Suprapubic skin (tissue), 4 donors: Measurements from ENCODE around the gene NR2F1-AS1.

ENCODE experiments used
- EP300 ChIP-seq: sonication (generic); formaldehyde crosslinking; IDR thresholded peaks from one replicate; pipeline ENCODE4 v1.6.1; 2017; ENCODE audit warnings: antibody characterized with exemption
- POLR2A ChIP-seq, 2 donors: fragments of 450-650 bp; IDR thresholded peaks; one replicate each; pipeline ENCODE4 v1.6.1; 2017; ENCODE audit warnings: antibody characterized with exemption in 2 of 2, mild to moderate bottlenecking in 2 of 2, moderate library complexity in 2 of 2
- POLR2AphosphoS5 ChIP-seq, 3 donors: sonication (generic); formaldehyde crosslinking; IDR thresholded peaks; one replicate each; pipeline ENCODE4 v1.6.1; 2017; ENCODE audit warnings: antibody characterized with exemption in 3 of 3
- TF ChIP-seq, protein P1 (sequence below), 2 donors: fragments of 200-600 bp in 1 of 2; fragments of 450-650 bp in 1 of 2; sonication (generic) in 1 of 2; IDR thresholded peaks; one replicate each; pipeline ENCODE4 v1.5.1; 2016 to 2019; ENCODE audit warnings: antibody characterized with exemption in 2 of 2, mild to moderate bottlenecking in 1 of 2, moderate library complexity in 1 of 2

DNA sequence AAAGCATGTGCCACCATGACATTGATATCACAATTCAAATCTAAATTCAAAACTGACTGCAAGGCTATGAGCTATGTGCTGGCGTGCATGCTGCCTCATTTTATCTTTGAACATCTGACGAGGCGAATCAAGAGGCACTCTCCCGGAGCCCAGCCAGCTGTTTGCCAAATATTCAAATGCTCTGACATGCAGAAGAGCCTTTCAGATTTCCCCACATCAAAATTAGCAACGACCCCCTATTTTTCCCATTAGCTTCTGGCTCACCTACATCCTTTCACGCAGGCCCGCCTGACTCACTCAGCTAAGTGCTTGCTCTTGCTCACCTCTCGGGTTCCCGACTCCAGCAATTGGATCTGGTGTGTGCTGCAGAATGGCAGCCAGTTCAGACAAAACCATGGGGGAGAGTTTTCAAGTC, 159.0 kb downstream of the NR2F1-AS1 start:
- TF ChIP-seq POLR2A (IDR thresholded peaks at IDR 0.05) (no peak), POLR2AphosphoS5 (IDR thresholded peaks at IDR 0.05) (no peak), EP300 (no peak)
- TF ChIP-seq, protein P1, sequence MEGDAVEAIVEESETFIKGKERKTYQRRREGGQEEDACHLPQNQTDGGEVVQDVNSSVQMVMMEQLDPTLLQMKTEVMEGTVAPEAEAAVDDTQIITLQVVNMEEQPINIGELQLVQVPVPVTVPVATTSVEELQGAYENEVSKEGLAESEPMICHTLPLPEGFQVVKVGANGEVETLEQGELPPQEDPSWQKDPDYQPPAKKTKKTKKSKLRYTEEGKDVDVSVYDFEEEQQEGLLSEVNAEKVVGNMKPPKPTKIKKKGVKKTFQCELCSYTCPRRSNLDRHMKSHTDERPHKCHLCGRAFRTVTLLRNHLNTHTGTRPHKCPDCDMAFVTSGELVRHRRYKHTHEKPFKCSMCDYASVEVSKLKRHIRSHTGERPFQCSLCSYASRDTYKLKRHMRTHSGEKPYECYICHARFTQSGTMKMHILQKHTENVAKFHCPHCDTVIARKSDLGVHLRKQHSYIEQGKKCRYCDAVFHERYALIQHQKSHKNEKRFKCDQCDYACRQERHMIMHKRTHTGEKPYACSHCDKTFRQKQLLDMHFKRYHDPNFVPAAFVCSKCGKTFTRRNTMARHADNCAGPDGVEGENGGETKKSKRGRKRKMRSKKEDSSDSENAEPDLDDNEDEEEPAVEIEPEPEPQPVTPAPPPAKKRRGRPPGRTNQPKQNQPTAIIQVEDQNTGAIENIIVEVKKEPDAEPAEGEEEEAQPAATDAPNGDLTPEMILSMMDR (IDR thresholded peaks at IDR 0.05): no peak
